B cell (primary cell): ENCODE results near the gene PRSS38.

Experiments used
- CTCF ChIP-seq: fragments of 200-600 bp; IDR thresholded peaks from one replicate; pipeline ENCODE4 v1.8.0; 2022; ENCODE audit warnings: antibody characterized with exemption, mild to moderate bottlenecking
- EZH2 ChIP-seq: IDR thresholded peaks from 2 replicates; pipeline ENCODE4 v1.6.1; 2012; ENCODE audit warnings: borderline replicate concordance, low read depth, mild to moderate bottlenecking, moderate library complexity, low read length; ENCODE audit not compliant: insufficient read depth, poor library complexity, severe bottlenecking

- TF ChIP-seq CTCF (no peak), EZH2 (no peak)
These were observed 33.2 kb upstream of the PRSS38 start for GRCh38 chr1:227782226-227782625.
